Esophagus squamous epithelium (tissue), 5 donors: ENCODE results near the gene ADAP1. TPM values are rescaled to one million over a fixed set of nuclear protein-coding genes. Genes with fewer than 3 reads are reported as not detected.

ENCODE experiments used
- DNase-seq: peaks from one replicate; lab custom pipeline; 2025; lab: John Stamatoyannopoulos, UW
- H3K27ac ChIP-seq, 4 donors: fragments of 200-600 bp; sonication (generic); one replicate each; pipeline ENCODE4 v1.5.1; 2016 to 2019; ENCODE audit warnings: mild to moderate bottlenecking in 1 of 4
- H3K27me3 ChIP-seq, 4 donors: fragments of 200-600 bp; sonication (generic); 1 replicate in 3 of 4; 2 replicates in 1 of 4; pipeline versions ENCODE4 v1.5.1 to v1.6.0; 2017 to 2021; ENCODE audit warnings: antibody characterized with exemption in 1 of 4
- H3K36me3 ChIP-seq, 3 donors: fragments of 200-600 bp; sonication (generic); one replicate each; pipeline ENCODE4 v1.5.1; 2016 to 2019
- H3K4me1 ChIP-seq, 3 donors: fragments of 200-600 bp; sonication (generic); one replicate each; pipeline ENCODE4 v1.5.1; 2017 to 2019
- H3K4me3 ChIP-seq, 4 donors: fragments of 200-600 bp; sonication (generic); 1 replicate in 3 of 4; 2 replicates in 1 of 4; pipeline ENCODE4 v1.5.1; 2016 to 2019; ENCODE audit warnings: mild to moderate bottlenecking in 2 of 4, moderate library complexity in 1 of 4
- H3K9me3 ChIP-seq, 3 donors: fragments of 200-600 bp; sonication (generic); one replicate each; pipeline ENCODE4 v1.5.1; 2016 to 2019
- CTCF ChIP-seq, 6 experiments: fragments of 450-650 bp in 4 of 6; fragments of 200-600 bp in 2 of 6; sonication (generic) in 2 of 6; IDR thresholded peaks; one replicate each; pipeline ENCODE4 v1.5.1; 2016 to 2019; ENCODE audit warnings: antibody characterized with exemption in 6 of 6, mild to moderate bottlenecking in 4 of 6, moderate library complexity in 4 of 6
- POLR2A ChIP-seq, 4 donors: fragments of 450-650 bp; IDR thresholded peaks; one replicate each; pipeline ENCODE4 v1.6.1; 2017; ENCODE audit warnings: antibody characterized with exemption in 4 of 4, mild to moderate bottlenecking in 4 of 4, moderate library complexity in 3 of 4
- WGBS, 2 donors: methylation state at CpG; one replicate each; pipeline ENCODE4 v1.1.5; 2018; 5-methylcytosine and 5-hydroxymethylcytosine counted together
- intact Hi-C: fragments of 100-400 bp; cut with DNase I; formaldehyde crosslinking; loops from one replicate; pipeline ENCODE4 v1.15.0; 2022
- total RNA-seq, 4 donors: library from RNA; depleted of rRNA; stranded (reverse); fragments of >200 nt; gene quantifications; one replicate each; pipeline ENCODE4 v1.1.0, GENCODE V29; 2016
- donor health status: DM: yes; HTN: yes; CAD: no.

The ADAP1 gene
- total RNA-seq, 4 donors from 2014 or later = 6.0 to 13.7 (median 9.9) TPM

GRCh38 chr7:876077-876971 is 78.2 kb downstream of the ADAP1 start, which contains the start of gene GET4:
TSS of gene GET4 (plus strand) at chr7:876554. CDS start at chr7:876646, 92 bp downstream.
- Histone ChIP-seq H3K4me3 (peak within 1 kb of the TSS; percentile 82 to 97 (median 90)), H3K9me3 (no peaks in the 10 kb centered on the region), H3K27me3 (no peaks in the 10 kb centered on the region), H3K27ac (peak within 1 kb of the TSS; percentile 93 to 97 (median 95)), H3K36me3 (peaks cover 5 to 36% (median 8%) of the 10 kb centered on the region in 3 donors), H3K4me1 (peaks cover 23 to 72% (median 31%) of the 10 kb centered on the region in 3 donors)
- intact Hi-C loops = no loop called here
- 0 to 6% methylated on average over 3 to 25 of the region's 129 CpGs for WGBS, 2 donors
- TF ChIP-seq CTCF (IDR thresholded peaks at IDR 0.05) = peak in 5 of 6 experiments; percentile 13 to 39 (median 22)
- TF ChIP-seq POLR2A (IDR thresholded peaks at IDR 0.05) = peak in 3 of 4 donors; percentile 80 to 85 (median 81)
- DNase-seq = peak; percentile 96

DNA sequence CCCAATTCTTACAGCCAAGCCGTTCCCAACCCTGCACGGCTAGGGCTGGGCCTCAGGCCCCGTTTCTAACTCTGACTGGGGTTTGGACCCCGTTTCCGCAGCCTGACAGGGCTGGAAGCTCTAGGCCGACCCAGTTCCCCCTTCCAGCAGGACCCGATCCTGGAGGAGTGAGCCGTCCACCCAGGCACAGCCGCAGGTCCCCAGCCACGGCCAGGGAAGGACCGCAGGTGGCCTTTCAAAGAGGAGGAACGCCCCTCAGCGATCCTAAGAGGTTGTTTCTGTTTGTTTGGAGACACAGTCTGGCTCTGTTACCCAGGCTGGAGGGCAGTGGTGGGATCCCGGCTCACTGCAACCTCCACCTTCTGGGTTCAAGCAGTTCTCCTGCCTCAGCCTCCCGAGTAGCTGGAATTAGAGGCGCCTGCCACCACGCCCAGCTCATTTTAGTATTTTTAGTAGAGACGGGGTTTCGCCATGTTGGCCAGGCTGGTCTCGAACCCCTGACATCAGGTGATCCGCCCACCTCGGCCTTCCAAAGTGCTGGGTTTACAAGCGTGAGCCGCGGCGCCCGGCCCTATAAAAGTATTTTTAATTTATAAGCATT is 78.9 kb downstream of the ADAP1 start:
- H3K4me1 ChIP-seq = peaks cover 23 to 65% (median 31%) of the 10 kb centered on the region in 3 donors
- intact Hi-C loops = no loop called here
- H3K36me3 ChIP-seq = peaks cover 5 to 42% (median 8%) of the 10 kb centered on the region in 3 donors
- H3K9me3 ChIP-seq = no peaks in the 10 kb centered on the region
- no peaks in the 10 kb centered on the region for H3K27me3 ChIP-seq
- H3K4me3 ChIP-seq = peak overlapping the region; percentile 14 to 55 (median 46)
- DNase-seq = no peak
- no peak for TF ChIP-seq POLR2A (IDR thresholded peaks at IDR 0.05)
- TF ChIP-seq CTCF (IDR thresholded peaks at IDR 0.05) = no peak
- peak overlapping the region; percentile 65 to 90 (median 79) for H3K27ac ChIP-seq
- 64 to 88% methylated on average over 4 to 19 of the region's 27 CpGs for WGBS, 2 donors

- H3K27ac ChIP-seq = peak overlapping the region; percentile 65 to 90 (median 79)
- DNase-seq = no peak
- TF ChIP-seq CTCF (IDR thresholded peaks at IDR 0.05) (no peak), POLR2A (IDR thresholded peaks at IDR 0.05) (no peak)
- H3K27me3 ChIP-seq = no peaks in the 10 kb centered on the region
- H3K4me1 ChIP-seq = peaks cover 23 to 59% (median 31%) of the 10 kb centered on the region in 3 donors
- H3K4me3 ChIP-seq = no peak overlapping the region
- no peaks in the 10 kb centered on the region for H3K9me3 ChIP-seq
- intact Hi-C loops = no loop called here
- peaks cover 5 to 42% (median 8%) of the 10 kb centered on the region in 3 donors for H3K36me3 ChIP-seq
- 50 to 65% methylated on average over 4 to 6 of the region's 7 CpGs for WGBS, 2 donors
Observed at GRCh38 chr7:875051-875450, 79.4 kb downstream of the ADAP1 start.

GRCh38 chr7:874031-874749 is 80.3 kb downstream of the ADAP1 start:
- Histone ChIP-seq H3K4me3 (no peak overlapping the region), H3K27me3 (no peaks in the 10 kb centered on the region), H3K9me3 (no peaks in the 10 kb centered on the region), H3K36me3 (peaks cover 10 to 45% (median 15%) of the 10 kb centered on the region in 3 donors), H3K4me1 (peaks cover 20 to 51% (median 29%) of the 10 kb centered on the region in 3 donors), H3K27ac (peak overlapping the region; percentile 39 to 90 (median 68))
- no peak for DNase-seq
- intact Hi-C loops = loop anchor here (5.0 kb wide), 1 partner anchor 87 kb away; no protein-coding TSS in a partner anchor
- 81 to 83% methylated on average over 9 of the region's 9 CpGs for WGBS, 2 donors
- TF ChIP-seq POLR2A (IDR thresholded peaks at IDR 0.05) (no peak), CTCF (IDR thresholded peaks at IDR 0.05) (no peak)
